H54 (cell line): Measurements from ENCODE around the gene CAMKV.

Experiments used
- DNase-seq: peaks from one replicate; pipeline ENCODE4 v3.0.0; 2011; ENCODE audit warnings: low spot score, mixed read lengths; ENCODE audit not compliant: insufficient read length
- FAIRE-seq: peaks from 3 replicates; lab custom pipeline; 2011; peaks lifted over from hg19 to GRCh38; lab: Jason Lieb, UNC
- POLR2A ChIP-seq: IDR thresholded peaks from 2 replicates; pipeline ENCODE4 v1.6.1; 2011; ENCODE audit warnings: low read depth, mild to moderate bottlenecking, low read length

CAMKV gene

DNA sequence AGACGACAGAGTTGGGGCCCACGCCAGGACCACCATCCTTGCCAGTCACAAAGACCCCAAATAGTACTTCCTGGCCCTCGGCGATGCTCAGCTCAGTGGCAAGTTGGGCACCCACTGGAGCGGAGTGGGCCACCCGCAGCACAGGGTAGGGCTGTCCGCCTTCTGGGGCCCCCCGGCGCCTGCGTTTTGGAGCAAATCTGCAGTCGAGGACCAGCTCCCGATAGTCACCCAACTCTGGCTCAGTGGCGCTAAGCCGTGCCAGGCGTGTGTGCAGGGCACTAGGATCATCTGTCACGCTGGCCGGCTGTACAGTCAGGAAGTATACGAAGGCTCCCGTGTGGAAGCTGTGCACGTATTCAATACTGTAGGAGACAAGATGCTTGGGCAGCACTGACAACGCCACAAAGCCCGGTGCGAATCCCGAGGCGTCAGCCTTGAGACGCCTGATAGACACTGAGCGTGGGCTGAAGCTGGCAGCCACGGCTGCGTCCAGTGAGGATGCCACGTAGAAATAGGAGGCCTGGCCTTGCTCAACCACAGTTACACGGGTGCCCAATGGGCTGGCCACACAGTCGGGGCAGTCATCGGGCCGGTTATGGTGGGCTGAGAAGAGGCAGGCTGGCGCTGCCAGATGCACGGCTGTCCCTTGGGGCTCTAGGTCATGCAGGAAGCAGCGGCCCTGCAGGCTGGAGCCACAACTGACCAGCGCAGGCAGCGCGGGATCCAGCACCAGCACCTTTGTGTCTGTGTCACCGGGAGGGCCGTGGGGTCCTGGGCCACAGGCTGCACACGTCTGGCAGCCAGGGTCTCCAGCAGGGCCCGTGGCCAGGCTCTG, 33.0 kb upstream of the CAMKV start:
- no peak for TF ChIP-seq POLR2A
- no peak for DNase-seq
- FAIRE-seq = no peak

DNA sequence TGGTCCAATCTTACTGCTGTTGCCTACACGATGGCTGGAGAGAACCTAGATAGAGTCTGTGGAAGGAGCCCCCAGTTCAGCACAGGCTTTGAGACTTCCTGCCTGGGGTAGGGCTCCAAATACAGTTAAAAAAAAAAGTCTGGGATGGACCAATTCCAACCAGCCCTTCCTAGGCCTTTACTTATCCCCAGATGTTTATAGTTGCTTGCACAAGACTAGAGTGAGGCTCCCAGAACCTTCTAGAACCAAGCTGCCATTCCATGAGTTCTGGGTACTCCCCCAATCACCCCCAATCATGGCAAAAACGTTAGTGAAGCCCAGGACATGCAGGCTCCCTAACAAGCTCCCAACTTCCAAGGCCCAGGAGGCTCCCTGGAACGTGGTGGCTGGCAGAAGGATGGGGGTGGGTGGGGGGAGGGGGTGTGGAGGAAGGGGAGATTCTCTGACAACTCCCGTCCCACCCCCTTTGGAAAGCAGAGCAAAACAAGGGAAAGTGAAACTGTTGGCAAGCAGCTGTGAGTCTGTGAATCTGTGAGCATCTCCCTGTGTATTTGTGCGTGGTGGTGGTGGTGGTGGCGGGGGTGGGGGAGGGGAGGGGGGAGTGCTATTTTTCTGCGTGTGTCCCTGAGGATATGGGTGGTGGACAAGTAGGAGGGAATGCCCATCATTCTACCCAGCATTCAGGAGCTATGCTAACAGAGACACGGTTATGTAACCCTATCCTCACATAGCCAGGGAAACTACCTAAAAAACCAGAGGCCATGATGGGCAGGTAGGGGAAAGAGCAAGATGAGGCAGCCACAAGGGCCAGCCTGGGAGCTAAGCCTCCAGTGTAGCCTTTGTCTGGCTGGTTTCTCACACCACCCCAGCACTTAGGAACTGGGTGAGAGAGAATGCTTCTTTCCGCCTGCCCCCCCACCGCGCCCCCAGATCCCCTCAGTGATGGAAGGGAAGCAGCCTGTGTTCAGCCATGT, 31.9 kb upstream of the CAMKV start:
- no peak for DNase-seq
- TF ChIP-seq POLR2A = no peak
- no peak for FAIRE-seq

DNA sequence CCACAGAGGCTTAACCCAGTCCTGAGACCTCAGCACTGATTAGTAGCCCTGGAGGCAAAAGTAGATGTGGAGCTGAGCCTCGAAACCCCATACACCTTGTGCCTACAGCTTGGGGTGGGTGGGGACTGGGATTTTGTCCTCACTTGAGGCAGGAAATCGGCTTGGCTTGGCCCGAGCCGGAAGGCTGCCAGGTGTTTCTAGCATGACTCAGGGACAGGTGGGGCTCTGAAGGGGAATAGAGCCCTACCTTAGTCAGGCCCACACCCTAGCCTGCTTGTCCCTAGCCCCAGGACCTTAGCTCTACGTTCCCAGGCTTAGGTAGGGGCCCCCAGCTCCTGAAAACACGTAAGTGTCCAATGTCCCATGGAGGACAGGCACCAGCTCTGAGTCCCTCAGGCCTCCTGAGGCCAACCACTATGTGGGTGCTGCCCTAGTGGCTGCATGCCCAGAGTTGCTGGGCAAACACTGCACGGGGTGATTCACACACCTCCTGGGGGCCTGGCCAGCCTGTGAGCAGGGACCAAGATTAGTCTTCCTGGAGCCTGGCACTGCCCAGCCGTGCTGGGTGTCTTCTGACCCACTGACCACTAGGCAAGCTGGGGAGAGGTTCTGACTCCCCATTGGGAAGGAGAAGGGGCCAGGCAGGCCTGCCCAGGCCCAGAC, 30.9 kb upstream of the CAMKV start:
- DNase-seq (peak; percentile 100), FAIRE-seq (peak; percentile 91)

DNA sequence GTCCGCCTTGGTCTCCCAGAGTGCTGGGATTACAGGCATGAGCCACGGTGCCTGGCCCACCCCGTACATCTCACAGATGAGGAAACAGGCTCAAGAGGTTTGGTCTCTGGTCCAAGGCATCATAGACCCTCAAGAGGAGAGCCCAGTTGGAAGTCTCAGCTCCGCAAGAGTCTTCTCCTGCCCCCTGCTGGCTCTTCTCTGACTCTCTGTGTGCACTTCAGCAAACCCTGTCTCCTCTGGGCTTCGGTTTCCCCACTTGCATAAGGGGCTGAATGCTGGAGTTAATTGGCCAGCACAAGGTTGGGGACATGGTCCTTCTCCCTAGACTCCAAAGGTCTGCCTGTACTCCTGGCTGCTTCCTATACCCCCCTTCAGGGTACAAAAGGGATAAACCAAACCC, 30.1 kb upstream of the CAMKV start:
- FAIRE-seq (no peak), DNase-seq (no peak)
- no peak for TF ChIP-seq POLR2A

More for the DNA sequence above, 30.9 kb upstream of the CAMKV start:
- no peak for TF ChIP-seq POLR2A

DNA sequence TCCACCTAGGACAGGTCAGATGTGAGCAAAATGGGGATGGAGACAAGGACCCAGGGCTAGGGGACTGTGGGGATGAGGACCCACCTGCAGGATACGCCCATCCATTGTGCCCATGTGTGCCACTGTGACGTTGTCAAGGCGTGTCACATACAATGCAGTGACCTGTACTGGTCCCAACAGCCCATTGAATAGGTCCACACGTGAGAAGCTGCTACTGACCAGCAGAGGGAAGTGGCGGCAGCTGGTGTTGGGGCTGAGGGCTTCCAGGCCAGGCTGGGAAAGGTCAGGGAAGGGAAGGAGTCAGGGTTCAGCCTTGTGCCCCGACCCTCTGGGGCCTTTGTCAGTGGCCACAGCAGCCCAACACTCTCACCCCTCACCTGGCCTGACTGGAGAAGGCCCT, 29.3 kb upstream of the CAMKV start:
- no peak for DNase-seq
- FAIRE-seq = no peak
- no peak for TF ChIP-seq POLR2A

DNA sequence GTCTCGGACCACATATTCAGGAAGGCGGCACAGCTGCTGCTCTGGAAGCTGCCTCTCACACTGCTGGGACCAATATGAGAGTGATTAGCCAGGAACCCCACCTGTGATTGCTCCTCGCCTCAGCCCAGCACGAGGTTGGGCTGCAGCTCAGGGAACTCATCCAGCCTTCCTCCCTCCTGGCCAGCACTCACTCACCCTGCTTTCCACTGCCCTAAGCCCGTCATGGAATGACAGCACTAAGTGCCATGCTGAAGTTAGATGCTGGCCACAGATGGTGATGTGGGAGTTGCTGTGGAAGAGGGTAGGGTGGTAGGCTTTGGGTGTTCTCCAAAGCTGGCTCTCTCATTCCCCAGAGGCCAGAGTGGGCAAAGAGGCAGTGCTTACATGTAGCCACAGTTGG, 26.6 kb upstream of the CAMKV start:
- FAIRE-seq = no peak
- no peak for TF ChIP-seq POLR2A

DNA sequence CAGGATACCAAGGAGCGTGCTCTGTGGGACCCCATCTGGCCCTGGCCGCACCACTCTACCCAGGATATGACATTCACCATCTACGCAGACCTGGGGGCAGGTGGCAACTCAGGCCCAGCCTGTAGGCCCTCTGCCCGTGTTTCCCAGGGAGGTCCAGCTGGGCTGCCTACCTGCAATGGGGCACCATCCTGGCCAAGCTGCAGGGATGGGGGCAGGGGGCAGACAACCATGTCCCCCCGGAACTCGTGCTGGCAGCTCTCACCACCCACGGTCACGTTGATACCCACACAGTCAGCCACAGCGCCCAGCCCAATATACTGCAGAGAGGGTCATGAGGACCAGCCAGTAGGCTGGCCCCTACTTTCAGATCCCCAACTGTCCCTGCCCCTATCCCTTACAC, 26.1 kb upstream of the CAMKV start:
- DNase-seq (no peak), FAIRE-seq (no peak)
- TF ChIP-seq POLR2A = no peak

More for the DNA sequence above, 26.6 kb upstream of the CAMKV start:
- no peak for DNase-seq

DNA sequence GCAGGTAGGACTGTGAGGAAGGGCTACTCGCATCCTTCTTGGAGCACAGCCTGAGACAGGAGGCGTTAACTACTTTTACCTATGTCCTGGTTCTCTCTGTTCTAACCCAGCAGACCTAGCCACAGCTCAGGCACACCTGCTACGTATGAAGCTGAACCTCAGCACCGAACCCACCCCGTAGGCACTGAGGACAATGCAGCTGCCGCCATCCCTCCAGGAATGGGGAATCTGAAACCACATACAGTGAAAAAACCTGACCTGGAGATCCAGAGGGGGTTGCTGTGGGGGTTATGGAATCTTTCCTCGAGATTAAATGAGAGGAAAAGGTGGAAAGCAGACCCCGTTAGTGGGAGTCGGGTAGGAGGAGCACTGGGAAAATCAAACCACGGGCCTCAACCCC, 19.6 kb upstream of the CAMKV start:
- DNase-seq (no peak), FAIRE-seq (no peak)
- TF ChIP-seq POLR2A = no peak

DNA sequence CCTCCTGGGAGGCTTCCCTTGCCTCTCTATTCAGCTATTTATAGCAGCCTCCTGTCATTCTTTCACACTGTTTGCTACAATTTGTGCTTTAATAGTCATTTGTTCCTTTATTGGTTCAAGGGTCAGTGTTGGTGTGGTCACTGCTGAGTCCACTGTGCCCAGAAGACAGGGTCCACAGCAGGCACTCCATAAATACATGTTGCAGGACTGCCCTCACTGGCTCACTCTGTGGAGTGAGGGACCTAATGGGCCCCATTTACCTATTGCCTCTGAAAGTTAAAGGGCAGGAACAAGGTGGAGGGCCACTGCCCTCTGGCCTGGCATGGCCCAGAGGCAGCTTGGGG, 17.2 kb upstream of the CAMKV start:
- TF ChIP-seq POLR2A = no peak
- FAIRE-seq (no peak), DNase-seq (no peak)

DNA sequence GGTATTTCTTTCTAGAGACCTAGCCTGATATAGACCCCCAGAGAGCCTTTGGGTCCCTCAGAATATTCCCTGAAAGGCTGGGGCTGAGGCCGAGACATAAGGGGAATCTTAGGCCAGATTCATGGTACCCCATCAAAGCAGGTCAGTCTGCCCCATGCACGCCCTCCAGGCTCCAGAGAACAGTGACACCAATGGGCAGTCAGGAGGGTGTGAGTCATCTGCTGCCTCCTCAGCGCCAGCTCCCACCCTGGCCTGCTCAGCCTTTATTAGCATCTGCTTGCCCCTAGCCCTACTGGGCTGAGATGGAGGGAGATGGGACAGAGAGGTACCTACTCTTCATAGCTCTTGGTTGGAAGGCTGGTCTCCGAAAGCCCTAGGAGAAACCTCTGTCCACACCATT, 14.3 kb upstream of the CAMKV start:
- no peak for FAIRE-seq
- DNase-seq = no peak
- TF ChIP-seq POLR2A = no peak

DNA sequence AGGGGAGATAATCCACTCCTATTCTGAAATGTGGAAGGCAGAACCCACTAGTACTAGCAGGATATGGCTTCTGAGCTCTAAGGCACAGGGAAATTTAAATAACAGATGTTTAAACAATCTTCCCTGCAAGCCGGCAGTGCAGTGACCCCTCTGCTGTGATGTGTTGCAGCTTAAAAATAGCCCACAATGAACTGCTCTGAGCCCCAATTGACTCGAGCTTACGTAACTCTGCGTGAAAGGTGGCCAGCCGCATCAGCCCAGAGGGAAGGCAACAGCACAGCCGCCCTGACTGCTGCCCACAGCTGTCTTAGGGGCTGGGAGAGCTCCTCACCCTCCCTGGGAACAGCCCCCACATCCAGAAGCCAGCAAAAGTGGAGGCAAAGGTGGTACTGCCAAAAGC, 12.5 kb upstream of the CAMKV start:
- DNase-seq (no peak), FAIRE-seq (no peak)
- no peak for TF ChIP-seq POLR2A

DNA sequence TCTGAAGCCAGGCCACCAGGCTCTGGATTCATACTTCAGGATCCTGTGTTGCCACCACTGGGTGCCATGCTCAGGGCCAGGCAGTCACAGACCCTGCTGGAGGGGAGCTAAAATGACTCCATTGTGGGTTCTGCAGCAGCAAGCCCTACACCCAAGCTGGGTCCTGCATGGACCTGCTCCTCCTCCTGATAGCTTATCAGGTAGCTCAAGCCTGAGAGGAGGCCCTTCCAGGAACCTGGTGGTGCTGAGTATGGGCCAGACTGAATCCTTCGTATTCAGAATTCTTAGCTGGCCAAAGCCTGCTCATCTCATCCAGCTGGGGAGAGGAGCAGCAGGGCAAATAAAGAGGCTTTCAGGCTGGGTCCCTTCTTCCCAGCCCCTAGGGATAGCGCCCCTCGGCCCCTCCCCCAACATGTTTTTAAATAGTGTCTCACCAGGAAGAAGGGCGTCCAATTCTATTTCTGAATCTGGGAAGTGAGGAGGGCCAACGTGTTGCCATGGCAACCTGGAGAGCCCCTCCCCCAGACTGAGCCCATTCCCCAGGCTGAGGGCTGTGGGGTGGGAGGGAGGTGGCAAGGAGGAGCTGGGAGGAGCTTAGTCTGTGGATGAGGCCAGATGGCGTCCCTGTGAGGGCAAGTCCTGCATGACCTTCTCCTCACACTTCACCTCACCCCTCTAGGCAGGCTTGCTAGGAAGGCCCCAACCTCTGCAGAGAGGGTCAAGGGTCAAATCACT, 11.0 kb upstream of the CAMKV start:
- DNase-seq (no peak), FAIRE-seq (no peak)
- no peak for TF ChIP-seq POLR2A

DNA sequence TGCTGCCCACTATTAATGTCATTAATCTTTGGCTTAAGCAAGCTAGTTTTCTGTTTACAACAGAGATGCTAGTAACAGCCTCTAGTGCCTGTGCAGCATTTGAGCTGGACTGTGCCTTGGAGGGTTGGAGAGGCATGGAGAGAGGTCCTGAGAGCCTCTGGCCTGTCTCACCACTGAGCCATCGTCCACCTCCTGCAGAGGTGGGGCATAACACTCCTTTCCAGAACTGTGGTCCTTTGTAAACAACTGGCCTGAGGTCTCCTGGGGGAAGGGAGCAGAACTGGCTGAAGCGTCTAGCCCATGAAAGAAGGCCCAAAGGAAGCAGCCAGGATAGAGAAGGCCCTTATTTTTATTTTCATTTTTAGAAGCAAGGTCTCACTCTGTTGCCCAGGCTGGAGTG, 10.0 kb upstream of the CAMKV start:
- FAIRE-seq = no peak
- no peak for TF ChIP-seq POLR2A

More for the DNA sequence above, 10.0 kb upstream of the CAMKV start:
- no peak for DNase-seq
